Activated CD8-positive, alpha-beta memory T cell treated with anti-CD3 and anti-CD28 coated beads, Interleukin-2, amount 50 U/mL, for 1 hour (primary cell): Measurements from ENCODE around the gene SNX27.

ENCODE experiments used
- DNase-seq: peaks from one replicate; pipeline ENCODE4 v3.0.0-alpha.2; 2020; ENCODE audit errors: extremely low read depth

The SNX27 gene

DNA sequence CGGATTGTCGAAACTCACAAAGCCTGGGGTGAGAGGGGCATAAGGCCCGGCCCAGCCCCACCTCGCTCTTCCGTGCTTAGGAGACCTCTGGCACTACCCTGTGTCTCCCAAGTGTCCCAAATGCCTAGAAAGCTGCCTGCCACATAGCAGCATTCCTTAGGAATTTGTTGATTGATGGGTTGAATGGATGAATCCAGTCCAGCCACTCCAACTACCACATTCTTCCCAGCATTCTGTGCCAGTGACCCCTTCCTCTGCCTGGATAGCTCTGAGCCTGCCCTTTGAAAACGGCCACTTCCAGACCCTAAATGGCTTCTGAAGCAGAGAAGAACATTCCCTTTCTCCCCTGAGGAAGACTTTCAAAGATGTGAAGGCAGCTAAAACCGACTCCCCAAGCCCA is 93.3 kb downstream of the SNX27 start:
- DNase-seq: no peak

- no peak for DNase-seq
Observed at GRCh38 chr1:151705753-151706463, 94.1 kb downstream of the SNX27 start.

GRCh38 chr1:151706464-151707415 is 94.9 kb downstream of the SNX27 start:
- no peak for DNase-seq

- DNase-seq: no peak
Observed at GRCh38 chr1:151707541-151708065, 95.8 kb downstream of the SNX27 start.

GRCh38 chr1:151708891-151709290 is 97.0 kb downstream of the SNX27 start:
- no peak for DNase-seq

GRCh38 chr1:151710187-151710840 is 98.5 kb downstream of the SNX27 start:
- no peak for DNase-seq

- no peak for DNase-seq
Observed at GRCh38 chr1:151711044-151711800, 99.4 kb downstream of the SNX27 start.

DNA sequence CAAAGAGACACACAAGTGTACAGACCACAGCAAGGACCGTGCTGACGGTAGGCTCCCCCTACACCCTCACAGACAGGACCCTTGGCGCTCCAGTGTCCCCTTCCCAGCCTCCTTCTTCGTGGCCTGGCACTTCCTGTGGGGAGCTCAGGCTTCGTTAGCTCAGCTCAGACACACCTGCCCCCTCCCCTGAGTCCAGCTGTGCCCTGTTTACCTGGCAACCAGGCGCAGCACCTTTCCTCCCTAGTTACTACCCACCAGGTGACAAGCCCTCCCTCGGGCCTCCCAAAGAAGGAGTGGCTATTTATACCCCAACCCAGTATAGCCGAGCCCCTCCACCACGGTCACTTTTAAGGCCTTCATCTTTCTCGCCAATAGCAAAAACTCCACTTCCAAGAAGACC is 100.1 kb downstream of the SNX27 start:
- DNase-seq: no peak

DNA sequence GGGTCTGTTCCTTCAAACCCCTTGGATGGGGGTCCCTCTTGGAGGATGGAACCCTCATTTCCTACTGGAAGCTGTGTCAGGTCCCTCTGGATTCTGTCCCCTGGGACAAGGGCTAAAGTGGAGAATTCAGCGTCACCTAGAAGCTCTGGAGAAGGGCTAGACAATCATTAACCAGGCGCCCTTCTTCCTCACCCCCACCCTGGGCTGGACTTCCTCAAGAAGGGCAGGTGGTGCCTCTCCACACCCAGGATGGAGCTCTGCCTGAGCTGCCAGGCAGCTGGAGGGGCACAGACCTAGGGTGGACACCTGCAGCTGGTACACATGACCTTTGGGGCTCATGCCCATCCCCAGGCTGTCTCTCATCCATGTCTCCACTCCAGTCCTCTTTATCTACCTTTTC is 101.2 kb downstream of the SNX27 start:
- no peak for DNase-seq

DNA sequence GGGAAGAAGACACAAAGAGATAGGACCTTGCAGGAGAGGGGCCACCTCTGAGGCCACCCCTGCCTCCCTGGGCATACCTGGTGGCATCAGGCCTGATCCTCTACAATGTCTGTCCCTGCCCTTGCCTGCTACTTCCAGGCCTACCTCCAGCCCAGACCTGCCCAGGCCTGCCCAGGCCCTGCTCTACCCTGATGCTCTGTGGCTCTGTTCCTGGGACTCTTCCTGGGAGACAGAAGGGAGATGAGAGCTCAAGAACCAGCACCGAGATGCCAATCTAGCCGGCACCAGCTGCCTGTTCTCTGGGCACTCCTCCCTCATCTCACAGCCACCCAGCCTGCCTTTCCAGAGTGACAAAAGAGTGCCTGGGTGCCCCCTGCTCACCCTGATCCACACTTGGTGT is 102.0 kb downstream of the SNX27 start:
- no peak for DNase-seq

GRCh38 chr1:151714820-151715725 is 103.2 kb downstream of the SNX27 start:
- no peak for DNase-seq

GRCh38 chr1:151715726-151716404 is 104.0 kb downstream of the SNX27 start:
- DNase-seq: no peak

GRCh38 chr1:151716405-151716762 is 104.5 kb downstream of the SNX27 start:
- DNase-seq: no peak

DNA sequence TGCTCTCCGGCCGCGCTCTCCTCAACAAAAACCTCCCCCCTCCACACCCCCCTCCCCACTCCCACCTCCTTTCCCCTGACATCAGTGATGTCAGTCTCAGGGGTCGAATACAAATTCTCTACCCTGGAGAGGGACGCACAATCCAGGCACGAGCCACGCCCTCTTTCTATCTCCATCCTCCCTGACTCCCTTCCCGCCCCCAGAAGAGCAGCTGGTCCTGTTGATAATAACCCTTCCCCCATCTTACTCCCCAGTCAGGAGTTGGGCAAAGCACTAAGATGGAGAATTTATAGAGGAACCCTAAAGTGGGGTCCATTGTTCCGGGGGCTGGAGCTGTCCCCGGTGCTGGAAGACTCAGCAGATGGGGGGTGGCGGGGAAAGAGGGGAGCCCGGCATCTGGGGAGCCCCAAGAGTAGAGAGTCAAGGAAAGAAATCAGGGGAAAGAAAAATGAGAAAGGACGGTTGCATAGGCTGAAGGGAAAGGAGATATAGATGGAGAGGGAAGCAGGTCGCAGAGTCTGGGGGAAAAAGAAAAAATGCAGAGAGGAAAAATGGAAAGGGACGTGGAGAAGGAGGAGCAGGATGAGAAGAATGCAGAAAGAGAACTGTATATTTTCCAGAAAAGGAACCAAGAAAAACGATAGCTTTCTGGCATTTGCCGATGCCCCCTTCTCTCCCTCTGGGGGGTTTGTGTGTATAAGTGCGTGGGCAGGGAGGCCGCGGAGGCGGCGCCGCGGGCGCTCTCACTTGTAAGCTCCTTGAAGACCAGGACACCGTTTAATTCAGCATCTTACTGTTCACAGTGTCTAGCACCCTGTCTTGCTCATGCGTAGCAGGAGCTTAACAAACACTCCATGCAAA is 105.2 kb downstream of the SNX27 start, which contains the start of gene CELF3:
Gene CELF3 (minus strand): TSS at position 33 of the 861 bp plus-strand sequence. CDS start 783 bp downstream, outside the sequence.
- no peak for DNase-seq

DNA sequence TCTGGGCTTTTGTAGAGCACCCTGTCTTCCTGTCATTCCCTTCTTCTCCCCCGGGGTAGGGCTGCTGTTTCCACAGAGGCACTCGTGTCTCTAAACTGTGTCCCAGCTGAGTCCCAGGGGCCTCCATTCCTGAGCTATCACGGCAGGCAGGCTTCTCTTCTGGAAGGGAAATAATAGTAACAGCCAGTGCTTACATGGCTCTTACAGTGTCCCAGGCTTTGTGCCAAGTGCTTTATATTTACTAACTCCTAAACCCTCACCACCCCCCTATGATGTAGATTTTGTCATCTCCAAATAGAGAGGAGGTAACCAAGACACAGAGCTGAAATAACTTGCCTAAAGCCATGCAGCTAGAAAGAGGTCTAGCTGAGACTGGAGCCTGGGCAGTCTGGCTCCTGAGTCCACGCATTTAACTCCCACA is 106.2 kb downstream of the SNX27 start:
- no peak for DNase-seq

- no peak for DNase-seq
Observed at GRCh38 chr1:151718666-151719065, 106.8 kb downstream of the SNX27 start.

DNA sequence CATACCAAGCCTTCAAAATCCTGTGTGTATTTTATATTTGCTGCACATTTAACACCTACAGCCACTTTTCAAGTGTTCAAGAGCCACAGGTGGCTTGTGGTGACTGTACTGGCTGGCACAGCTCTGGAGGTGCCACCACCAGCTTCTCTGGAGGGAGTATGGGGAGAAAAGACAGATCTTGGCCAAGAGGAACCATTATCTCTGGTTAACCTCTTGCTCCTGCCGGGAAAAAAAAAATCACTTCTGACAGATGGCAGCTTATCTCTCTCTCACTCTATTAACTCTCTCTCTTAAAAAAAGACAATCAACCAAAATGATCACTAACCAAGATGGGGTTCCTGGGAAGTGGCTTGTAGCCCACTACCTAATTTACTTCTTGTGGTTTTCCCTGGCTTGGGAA is 108.3 kb downstream of the SNX27 start:
- DNase-seq: no peak

GRCh38 chr1:151720554-151720953 is 108.7 kb downstream of the SNX27 start:
- no peak for DNase-seq
